GM19467 (cell line): ENCODE results near the gene TUBGCP5.
"Not testable (repeated sequence)": the region's sequence is repeated elsewhere in the genome, so short reads cannot be mapped to it uniquely, and the experiment has no call there.

Source experiments
- ATAC-seq: cut with Tn5 transposase; IDR thresholded peaks from one replicate; pipeline ENCODE4 v1.9.1; 2021; ENCODE audit warnings: mild to moderate bottlenecking, moderate library complexity; ENCODE audit not compliant: unreplicated experiment

The TUBGCP5 gene

GRCh38 chr15:23043535-23043934 lies 4.2 kb upstream of the TUBGCP5 start:
- ATAC-seq = not testable (repeated sequence)

GRCh38 chr15:23041736-23042135 lies 2.4 kb upstream of the TUBGCP5 start:
- not testable (repeated sequence) for ATAC-seq

DNA sequence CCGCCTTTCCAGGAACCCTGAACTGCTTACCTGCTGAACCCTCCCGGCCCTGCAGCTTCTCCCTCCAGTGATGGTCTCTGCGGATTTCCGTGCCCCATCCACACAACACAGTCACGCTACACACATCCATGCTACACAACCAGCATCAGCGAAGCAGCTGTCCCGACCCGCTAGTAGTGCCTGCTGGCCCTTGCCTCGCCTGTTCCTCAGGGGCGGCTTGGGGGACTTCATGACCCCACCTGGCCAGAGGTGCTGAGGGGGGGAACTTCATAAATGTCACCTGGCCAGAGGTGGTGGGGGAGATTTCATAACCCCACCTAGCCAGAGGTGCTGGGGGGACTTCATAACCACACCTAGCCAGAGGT lies 530 bp upstream of the TUBGCP5 start:
- peak; percentile 21 for ATAC-seq

DNA sequence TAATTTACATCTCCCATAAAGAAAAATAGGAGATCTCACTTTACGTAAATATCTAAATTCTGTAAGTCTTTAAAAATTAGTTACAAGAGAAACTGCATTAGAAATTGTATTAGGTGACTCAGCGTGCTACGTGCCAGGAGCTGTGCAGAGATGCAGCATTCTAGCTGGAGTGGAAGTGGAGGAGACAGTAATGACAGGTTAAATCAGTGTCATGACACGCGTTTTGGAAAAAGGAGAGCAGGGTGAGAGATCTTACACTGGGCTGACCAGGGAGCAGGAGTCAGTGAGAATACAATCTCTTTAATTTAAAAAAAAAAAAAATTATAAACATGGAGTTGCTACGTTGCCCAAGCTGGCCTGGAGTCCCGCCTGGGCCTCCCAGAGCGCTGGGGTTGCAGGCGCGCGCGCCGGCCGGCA lies 635 bp downstream of the TUBGCP5 start:
- ATAC-seq = peak; percentile 9

GRCh38 chr15:23035964-23036566 lies 3.3 kb downstream of the TUBGCP5 start:
- peak; percentile 28 for ATAC-seq

GRCh38 chr15:23033979-23034378 lies 5.4 kb downstream of the TUBGCP5 start:
- ATAC-seq = no peak

GRCh38 chr15:23026218-23026617 lies 13.2 kb downstream of the TUBGCP5 start:
- ATAC-seq = no peak

- ATAC-seq = no peak
Observed at GRCh38 chr15:23022156-23022555, 17.2 kb downstream of the TUBGCP5 start.

- no peak for ATAC-seq
Observed at GRCh38 chr15:23014394-23015000, 24.9 kb downstream of the TUBGCP5 start.

DNA sequence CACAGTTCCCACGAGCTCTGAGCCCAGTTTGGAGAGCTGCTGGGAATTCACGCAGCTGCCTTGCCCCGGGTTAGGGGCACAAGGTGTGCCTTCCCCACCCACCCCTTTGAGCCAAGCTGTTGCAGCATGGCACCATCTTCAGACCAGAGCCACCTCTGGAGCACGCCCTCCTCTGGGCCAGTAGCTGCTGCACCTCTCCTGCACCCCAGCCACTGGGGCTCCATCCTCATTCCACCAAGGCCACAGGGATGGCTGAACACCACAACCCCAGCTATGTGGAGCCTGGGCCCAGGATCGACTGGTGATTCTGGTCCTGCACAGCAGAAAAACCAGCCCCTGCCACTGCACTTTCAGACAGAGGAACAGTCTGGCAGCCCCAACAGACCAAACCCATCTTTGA lies 25.7 kb downstream of the TUBGCP5 start:
- ATAC-seq = no peak

DNA sequence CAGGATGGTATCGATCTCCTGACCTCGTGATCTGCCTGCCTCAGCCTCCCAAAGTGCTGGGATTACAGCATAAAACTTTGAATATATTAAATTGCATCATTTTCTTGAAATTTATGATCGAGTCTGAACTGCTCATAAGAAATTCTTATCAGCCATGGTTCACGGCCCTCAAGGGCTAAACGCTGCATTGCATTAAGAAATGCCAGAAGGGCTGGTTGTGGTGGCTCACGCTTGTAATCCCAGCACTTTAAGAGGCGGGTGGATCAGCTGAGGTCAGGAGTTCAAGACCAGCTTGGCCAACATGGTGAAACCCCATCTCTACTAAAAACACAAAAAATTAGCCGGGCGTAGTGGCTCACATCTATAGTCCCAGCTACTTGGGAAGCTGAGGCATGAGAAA lies 26.8 kb downstream of the TUBGCP5 start:
- ATAC-seq = not testable (repeated sequence)

DNA sequence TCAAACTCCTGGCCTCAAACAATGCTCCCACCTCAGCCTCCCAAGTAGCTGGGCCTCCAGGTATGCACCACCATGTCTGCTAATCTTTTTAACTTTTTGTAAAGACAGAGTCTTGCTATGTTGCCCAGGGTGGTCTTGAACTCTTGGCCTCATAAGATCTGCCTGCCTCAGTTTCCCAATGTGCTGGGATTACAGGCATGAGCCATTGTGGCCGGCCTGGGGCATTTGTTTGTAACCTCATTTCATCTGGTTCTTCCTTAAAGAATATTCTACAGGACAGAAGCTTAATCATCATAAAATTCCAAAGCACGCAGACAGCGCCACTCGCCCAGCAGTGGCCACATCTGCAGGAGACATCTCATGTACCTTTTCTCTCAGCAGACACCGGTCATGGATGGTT lies 35.6 kb downstream of the TUBGCP5 start:
- ATAC-seq = no peak

DNA sequence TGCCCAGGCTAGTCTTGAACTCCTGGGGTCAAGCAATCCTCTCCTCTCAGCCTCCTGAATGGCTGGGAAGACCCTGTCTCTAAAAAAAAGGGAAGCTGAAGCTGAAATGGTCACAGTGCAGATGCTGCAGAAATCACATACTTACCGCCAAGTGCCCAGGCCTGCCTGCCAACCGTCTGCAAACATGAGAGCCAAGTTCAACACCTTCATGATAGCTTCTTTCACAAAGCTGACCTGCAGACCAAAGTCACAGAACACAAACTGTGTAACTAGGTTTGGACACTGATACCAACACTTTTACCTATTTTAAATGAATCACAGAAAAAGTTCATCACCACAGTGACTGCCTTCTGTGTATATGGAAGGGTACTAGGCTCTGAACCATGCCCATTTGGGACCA lies 36.4 kb downstream of the TUBGCP5 start:
- no peak for ATAC-seq

- no peak for ATAC-seq
Observed at GRCh38 chr15:22995795-22996194, 43.6 kb downstream of the TUBGCP5 start.

DNA sequence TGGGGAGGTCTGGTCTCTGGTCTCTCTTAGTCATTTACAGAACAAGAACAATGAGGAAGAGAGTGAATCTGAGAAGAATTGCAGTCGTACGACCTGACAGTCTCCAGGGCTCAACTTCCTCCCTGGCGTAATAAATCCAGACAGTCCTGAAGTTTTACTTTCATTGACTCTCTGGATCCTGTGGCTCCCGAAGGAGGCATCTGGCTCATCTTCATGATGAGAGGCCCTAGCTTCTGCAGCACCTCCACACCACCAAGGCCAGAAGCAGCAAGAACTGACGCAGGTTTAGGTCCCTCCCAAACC lies 47.4 kb downstream of the TUBGCP5 start:
- no peak for ATAC-seq

DNA sequence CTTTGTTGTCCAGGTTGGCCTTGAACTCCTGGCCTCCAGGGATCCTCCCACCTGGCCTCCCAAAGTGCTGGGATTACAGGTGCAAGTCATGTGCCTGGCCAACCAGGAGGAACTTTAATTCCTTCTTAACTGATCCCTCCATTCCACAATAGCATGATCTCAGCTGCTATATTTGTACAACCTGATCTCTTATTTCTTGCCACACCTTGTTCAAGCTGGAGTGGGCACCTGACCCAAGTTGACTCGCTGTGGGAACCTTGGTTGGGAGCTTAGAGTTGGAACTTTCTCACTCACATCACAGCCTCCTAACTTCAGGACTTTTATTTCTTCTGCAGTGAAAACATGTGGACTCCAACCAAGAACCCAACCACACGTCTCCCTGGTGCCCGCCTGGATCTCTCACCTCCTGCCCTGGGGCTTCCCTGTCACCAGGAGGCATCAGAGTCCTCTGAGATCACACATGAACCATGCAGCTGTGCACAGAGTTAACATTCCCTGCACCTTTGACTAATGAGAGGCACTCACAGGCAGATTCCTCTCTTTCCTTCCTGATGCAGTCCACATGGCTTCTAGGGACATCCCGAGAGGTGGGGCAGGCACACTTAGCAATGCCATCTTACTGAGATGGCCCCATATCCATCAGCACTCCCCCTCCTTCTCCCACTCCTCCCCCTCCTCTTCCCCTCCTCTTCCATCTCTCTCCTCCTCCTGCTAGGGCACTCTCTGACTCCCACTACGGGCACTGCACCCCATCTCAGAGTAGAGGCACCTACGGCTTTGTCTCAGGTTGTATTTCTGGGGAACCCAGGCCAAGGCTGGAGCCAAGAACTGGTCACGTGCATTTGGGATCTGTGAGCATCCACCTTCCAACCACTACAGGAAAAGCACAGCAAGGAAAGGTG lies 49.5 kb downstream of the TUBGCP5 start:
- no peak for ATAC-seq

DNA sequence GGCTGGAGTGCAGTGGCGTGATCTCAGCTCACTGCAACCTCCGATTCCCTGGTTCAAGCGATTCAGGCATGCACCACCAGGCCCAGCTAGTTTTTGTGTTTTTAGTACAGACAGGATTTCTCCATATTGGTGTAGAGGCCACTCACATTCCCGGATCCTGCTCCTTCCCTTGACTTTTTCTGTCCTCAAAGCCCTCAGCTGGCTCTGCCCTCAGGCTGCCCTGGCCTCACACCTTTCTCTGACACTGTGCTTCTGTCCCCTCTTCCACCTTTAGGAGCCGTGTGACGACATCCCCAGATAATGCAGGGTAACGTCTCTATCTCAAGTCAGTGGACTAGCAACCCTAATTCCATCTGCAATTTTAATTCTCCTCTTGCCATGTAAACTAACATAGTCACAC lies 50.6 kb downstream of the TUBGCP5 start:
- no peak for ATAC-seq

GRCh38 chr15:22981931-22982330 lies 57.4 kb downstream of the TUBGCP5 start:
- not testable (repeated sequence) for ATAC-seq

- ATAC-seq = no peak
Observed at GRCh38 chr15:22981051-22981840, 58.1 kb downstream of the TUBGCP5 start.

- peak; percentile 45 for ATAC-seq
Observed at GRCh38 chr15:22980189-22981050, 58.9 kb downstream of the TUBGCP5 start, which contains the start of gene CYFIP1. CYFIP1 (minus strand) TSS chr15:22980368; CDS start chr15:22947285, 33,083 bp downstream.
